Adrenal gland (tissue), 5 donors: ENCODE data around the gene TMCC1.

ENCODE experiments used
- CTCF ChIP-seq, 6 experiments: fragments of 450-650 bp in 4 of 6; fragments of 200-600 bp in 2 of 6; sonication (generic) in 1 of 6; IDR thresholded peaks; 1 replicate in 5 of 6; 2 replicates in 1 of 6; pipeline versions ENCODE4 v1.5.1 to v1.8.0; 2016 to 2021; ENCODE audit warnings: antibody characterized with exemption in 6 of 6, mild to moderate bottlenecking in 2 of 6, moderate library complexity in 1 of 6
- POLR2A ChIP-seq, 2 donors: fragments of 450-650 bp; IDR thresholded peaks; one replicate each; pipeline ENCODE4 v1.6.1; 2017; ENCODE audit warnings: antibody characterized with exemption in 2 of 2, mild to moderate bottlenecking in 2 of 2, moderate library complexity in 1 of 2
- donor health status: DM: no; HTN: no; CAD: no.

- no peak for TF ChIP-seq CTCF (IDR thresholded peaks at IDR 0.05)
- no peak for TF ChIP-seq POLR2A (IDR thresholded peaks at IDR 0.05)
These were observed 278.6 kb downstream of the TMCC1 start for GRCh38 chr3:129614927-129615363.
